Right atrium auricular region (tissue), 2 donors: ENCODE data around the gene ATP6V0A4. TPM values are rescaled to one million over a fixed set of nuclear protein-coding genes. Genes with fewer than 3 reads are reported as not detected.
"Not testable (repeated sequence)": the region's sequence is repeated elsewhere in the genome, so short reads cannot be mapped to it uniquely, and the experiment has no call there.

Source experiments
- DNase-seq: peaks from one replicate; pipeline ENCODE4 v3.0.0-alpha.2; 2019; ENCODE audit warnings: low spot score
- H3K27ac ChIP-seq, 2 donors: fragments of 200-600 bp; sonication (generic); 1 replicate in 1 of 2; 2 replicates in 1 of 2; pipeline ENCODE4 v1.5.1; 2016 to 2019
- H3K27me3 ChIP-seq, 2 donors: fragments of 200-600 bp; sonication (generic); one replicate each; pipeline versions ENCODE4 v1.5.1 to v1.6.0; 2017 to 2019
- H3K36me3 ChIP-seq: fragments of 200-600 bp; sonication (generic); one replicate; pipeline ENCODE4 v1.5.1; 2016
- H3K4me1 ChIP-seq, 2 donors: fragments of 200-600 bp; sonication (generic); one replicate each; pipeline versions ENCODE4 v1.5.1 to v1.6.0; 2017 to 2019
- H3K4me3 ChIP-seq, 2 donors: fragments of 200-600 bp; sonication (generic); 1 replicate in 1 of 2; 2 replicates in 1 of 2; pipeline ENCODE4 v1.5.1; 2017 to 2019; ENCODE audit warnings: mild to moderate bottlenecking in 1 of 2, moderate library complexity in 1 of 2
- H3K9me3 ChIP-seq, 2 donors: fragments of 200-600 bp; sonication (generic); one replicate each; pipeline ENCODE4 v1.5.1; 2019
- CTCF ChIP-seq, 2 donors: fragments of 200-600 bp; sonication (generic); IDR thresholded peaks; one replicate each; pipeline ENCODE4 v1.5.1; 2019; ENCODE audit warnings: antibody characterized with exemption in 2 of 2
- total RNA-seq, 2 donors: library from RNA; depleted of rRNA; stranded (reverse); fragments of >200 nt; gene quantifications; one replicate each; pipeline ENCODE4 v1.1.0, GENCODE V29; 2016

The ATP6V0A4 gene
- total RNA-seq, 2 donors from 2014 or later, result not detected

- no peak overlapping the region for H3K4me3 ChIP-seq
- no peaks in the 10 kb centered on the region for H3K4me1 ChIP-seq
- H3K36me3 ChIP-seq, result no peaks in the 10 kb centered on the region
- no peak for TF ChIP-seq CTCF (IDR thresholded peaks at IDR 0.05)
- H3K27me3 ChIP-seq, result no peaks in the 10 kb centered on the region
- H3K9me3 ChIP-seq, result no peaks in the 10 kb centered on the region
- no peak for DNase-seq
- H3K27ac ChIP-seq, result no peak overlapping the region
These were observed 18.7 kb upstream of the ATP6V0A4 start for GRCh38 chr7:138816650-138817049.

- TF ChIP-seq CTCF (IDR thresholded peaks at IDR 0.05), result no peak
These were observed 16.9 kb upstream of the ATP6V0A4 start for GRCh38 chr7:138814816-138815332.

GRCh38 chr7:138813945-138814344 is 15.9 kb upstream of the ATP6V0A4 start:
- Histone ChIP-seq H3K27me3 (no peaks in the 10 kb centered on the region), H3K9me3 (no peaks in the 10 kb centered on the region), H3K27ac (no peak overlapping the region), H3K4me3 (no peak overlapping the region), H3K4me1 (no peaks in the 10 kb centered on the region), H3K36me3 (no peaks in the 10 kb centered on the region)
- no peak for DNase-seq
- TF ChIP-seq CTCF (IDR thresholded peaks at IDR 0.05), result no peak

More at GRCh38 chr7:138814816-138815332, 16.9 kb upstream of the ATP6V0A4 start:
- H3K4me3 ChIP-seq, result no peak overlapping the region
- H3K4me1 ChIP-seq, result no peaks in the 10 kb centered on the region
- no peak for DNase-seq
- no peaks in the 10 kb centered on the region for H3K27me3 ChIP-seq
- H3K36me3 ChIP-seq, result no peaks in the 10 kb centered on the region
- no peaks in the 10 kb centered on the region for H3K9me3 ChIP-seq
- no peak overlapping the region for H3K27ac ChIP-seq

GRCh38 chr7:138811327-138811726 is 13.3 kb upstream of the ATP6V0A4 start:
- not testable (repeated sequence) for H3K4me1 ChIP-seq, H3K4me3 ChIP-seq, DNase-seq, H3K9me3 ChIP-seq, H3K27me3 ChIP-seq, H3K27ac ChIP-seq, H3K36me3 ChIP-seq

- H3K27me3 ChIP-seq, result no peaks in the 10 kb centered on the region
- no peak for DNase-seq
- no peak for TF ChIP-seq CTCF (IDR thresholded peaks at IDR 0.05)
- no peaks in the 10 kb centered on the region for H3K9me3 ChIP-seq
- no peaks in the 10 kb centered on the region for H3K36me3 ChIP-seq
- H3K27ac ChIP-seq, result no peak overlapping the region
- H3K4me3 ChIP-seq, result no peak overlapping the region
- H3K4me1 ChIP-seq, result no peaks in the 10 kb centered on the region
These were observed 11.3 kb upstream of the ATP6V0A4 start for GRCh38 chr7:138809346-138809745.

- Histone ChIP-seq H3K27me3 (no peaks in the 10 kb centered on the region), H3K27ac (no peak overlapping the region), H3K9me3 (no peaks in the 10 kb centered on the region), H3K4me1 (no peaks in the 10 kb centered on the region), H3K36me3 (no peaks in the 10 kb centered on the region), H3K4me3 (no peak overlapping the region)
- no peak for TF ChIP-seq CTCF (IDR thresholded peaks at IDR 0.05)
- DNase-seq, result no peak
These were observed 6.6 kb upstream of the ATP6V0A4 start for GRCh38 chr7:138804618-138805017.
